Measurements from ENCODE around the gene S1PR3.

The S1PR3 gene

DNA sequence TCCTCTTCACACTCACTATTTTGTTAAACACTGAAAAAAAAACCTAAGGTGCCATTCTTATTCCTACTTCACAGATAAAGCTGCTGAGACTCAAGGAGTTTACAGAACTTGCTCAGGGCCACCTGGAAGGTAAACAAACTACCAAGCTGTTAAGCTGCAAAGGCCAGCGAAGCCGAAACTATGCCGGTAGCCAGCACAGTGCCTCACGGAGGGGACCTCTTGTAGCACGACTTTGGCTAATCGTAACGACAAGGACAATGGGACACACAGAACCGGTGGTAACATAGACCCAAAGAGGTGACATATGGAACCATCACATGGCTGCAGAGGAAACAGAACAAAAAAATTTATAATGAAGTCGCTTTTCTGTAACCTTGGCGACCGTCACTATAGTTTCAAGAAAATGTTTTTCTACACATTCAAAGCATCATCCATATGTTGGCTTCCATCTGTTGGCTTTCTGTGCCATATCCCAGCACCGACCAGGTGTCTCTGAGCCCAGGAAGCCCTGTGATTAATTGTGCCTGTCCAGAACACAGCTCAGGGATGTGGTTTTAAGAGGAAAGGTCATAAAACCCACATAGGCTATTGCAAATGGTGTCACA lies 60.3 kb downstream of the S1PR3 start:
- TF ChIP-seq GATA1 (IDR thresholded peaks at IDR 0.05; ENCODE audit: low read depth, low read length) (no peak), POLR2A (IDR thresholded peaks at IDR 0.05; ENCODE audit: low read length) (no peak)
- DNase-seq, result peak; percentile 28 to 45

GRCh38 chr9:89052470-89053097 lies 61.3 kb downstream of the S1PR3 start:
- TF ChIP-seq GATA1 (IDR thresholded peaks at IDR 0.05; ENCODE audit: low read depth, low read length) (no peak), POLR2A (IDR thresholded peaks at IDR 0.05; ENCODE audit: low read length) (peak; percentile 51)
- DNase-seq, result peak; percentile 94 to 98

- TF ChIP-seq GATA1 (IDR thresholded peaks at IDR 0.05; ENCODE audit: low read depth, low read length) (no peak), POLR2A (IDR thresholded peaks at IDR 0.05; ENCODE audit: low read length) (no peak)
- no peak for DNase-seq
These were observed 62.0 kb downstream of the S1PR3 start for GRCh38 chr9:89053301-89053700.

Data from erythroblast (primary cell).